Stimulated activated CD8-positive, alpha-beta memory T cell treated with anti-CD3 and anti-CD28 coated beads, Interleukin-12 subunit alpha, Interleukin-12 subunit beta, amount 100 ng/mL, for 4 hours (primary cell): ENCODE measurements around the gene PLD2.
"Not testable (repeated sequence)": the region's sequence is repeated elsewhere in the genome, so short reads cannot be mapped to it uniquely, and the experiment has no call there.

Experiments used
- DNase-seq: peaks from one replicate; pipeline ENCODE4 v3.0.0-alpha.2; 2020; ENCODE audit warnings: low read depth

Gene PLD2

GRCh38 chr17:4790705-4791088 lies 16.3 kb upstream of the PLD2 start:
- no peak for DNase-seq

GRCh38 chr17:4795168-4795567 lies 11.8 kb upstream of the PLD2 start:
- no peak for DNase-seq

- no peak for DNase-seq
Observed at GRCh38 chr17:4796552-4796920, 10.4 kb upstream of the PLD2 start.

GRCh38 chr17:4800462-4801196 lies 6.3 kb upstream of the PLD2 start:
- no peak for DNase-seq

GRCh38 chr17:4802228-4802627 lies 4.7 kb upstream of the PLD2 start, which contains the start of gene C17orf114:
C17orf114 (minus strand) TSS chr17:4802328.
- no peak for DNase-seq

- DNase-seq, result no peak
Observed at GRCh38 chr17:4806456-4806776, 536 bp upstream of the PLD2 start.

- no peak for DNase-seq
Observed at GRCh38 chr17:4807605-4808377, 839 bp downstream of the PLD2 start.

- no peak for DNase-seq
Observed at GRCh38 chr17:4808378-4808767, 1.4 kb downstream of the PLD2 start.

GRCh38 chr17:4810696-4811290 lies 3.8 kb downstream of the PLD2 start:
- DNase-seq, result no peak

GRCh38 chr17:4811471-4811870 lies 4.5 kb downstream of the PLD2 start:
- DNase-seq, result no peak

- DNase-seq, result no peak
Observed at GRCh38 chr17:4812690-4813089, 5.7 kb downstream of the PLD2 start.

- no peak for DNase-seq
Observed at GRCh38 chr17:4815043-4815675, 8.2 kb downstream of the PLD2 start.

GRCh38 chr17:4816826-4817225 lies 9.9 kb downstream of the PLD2 start:
- no peak for DNase-seq

- no peak for DNase-seq
Observed at GRCh38 chr17:4818276-4818675, 11.3 kb downstream of the PLD2 start.

- no peak for DNase-seq
Observed at GRCh38 chr17:4822835-4823234, 15.9 kb downstream of the PLD2 start.

- DNase-seq, result no peak
Observed at GRCh38 chr17:4823373-4824089, 16.6 kb downstream of the PLD2 start.

- no peak for DNase-seq
Observed at GRCh38 chr17:4827399-4827798, 20.4 kb downstream of the PLD2 start.

- not testable (repeated sequence) for DNase-seq
Observed at GRCh38 chr17:4832829-4833177, 25.9 kb downstream of the PLD2 start.

- peak; percentile 85 for DNase-seq
Observed at GRCh38 chr17:4833178-4833940, 26.4 kb downstream of the PLD2 start, which contains the start of gene MINK1. MINK1 (plus strand) TSS chr17:4833340; CDS start chr17:4833584, 244 bp downstream.

- DNase-seq, result no peak
Observed at GRCh38 chr17:4833941-4834680, 27.2 kb downstream of the PLD2 start.

- DNase-seq, result no peak
Observed at GRCh38 chr17:4834681-4835020, 27.7 kb downstream of the PLD2 start.
